ENCODE data around the gene CTSL. TPM values are rescaled to one million over a fixed set of nuclear protein-coding genes. Genes with fewer than 3 reads are reported as not detected.

The CTSL gene
- total and polyA plus RNA-seq, 3 donors from 2014 or later, result 100 to 185 (median 105) TPM

DNA sequence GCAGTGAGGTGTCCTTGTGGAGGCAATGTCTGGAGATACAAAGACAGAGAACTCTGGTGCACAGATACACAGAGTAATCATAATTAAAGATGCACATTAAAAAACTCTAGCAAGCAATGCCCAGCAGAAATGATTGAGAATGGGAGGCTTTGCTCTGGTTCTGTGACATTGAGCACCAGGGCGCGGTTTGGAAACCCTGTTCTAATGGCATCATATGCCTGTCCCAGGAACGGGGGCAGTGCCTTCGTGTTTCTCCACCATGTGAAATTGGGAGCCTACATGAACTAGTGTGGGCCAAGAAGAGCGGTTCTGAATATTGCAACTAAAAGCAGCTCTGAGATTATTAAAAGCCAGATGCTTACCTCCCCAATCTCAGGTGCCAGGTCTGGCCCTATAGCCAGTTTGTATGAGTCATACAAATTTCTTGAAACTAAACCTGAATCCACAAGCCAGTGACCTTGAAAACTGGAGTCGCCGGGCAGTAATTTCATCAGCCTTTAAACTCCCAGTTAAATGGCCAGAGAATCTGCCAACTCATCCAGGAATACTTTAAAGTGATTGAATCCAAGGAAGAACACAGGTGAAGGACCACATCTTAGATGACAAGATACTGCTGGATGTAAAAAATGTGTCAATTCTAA lies 22.2 kb upstream of the CTSL start:
- no peak for TF ChIP-seq POLR2A (IDR thresholded peaks at IDR 0.05)
- TF ChIP-seq, protein P1, sequence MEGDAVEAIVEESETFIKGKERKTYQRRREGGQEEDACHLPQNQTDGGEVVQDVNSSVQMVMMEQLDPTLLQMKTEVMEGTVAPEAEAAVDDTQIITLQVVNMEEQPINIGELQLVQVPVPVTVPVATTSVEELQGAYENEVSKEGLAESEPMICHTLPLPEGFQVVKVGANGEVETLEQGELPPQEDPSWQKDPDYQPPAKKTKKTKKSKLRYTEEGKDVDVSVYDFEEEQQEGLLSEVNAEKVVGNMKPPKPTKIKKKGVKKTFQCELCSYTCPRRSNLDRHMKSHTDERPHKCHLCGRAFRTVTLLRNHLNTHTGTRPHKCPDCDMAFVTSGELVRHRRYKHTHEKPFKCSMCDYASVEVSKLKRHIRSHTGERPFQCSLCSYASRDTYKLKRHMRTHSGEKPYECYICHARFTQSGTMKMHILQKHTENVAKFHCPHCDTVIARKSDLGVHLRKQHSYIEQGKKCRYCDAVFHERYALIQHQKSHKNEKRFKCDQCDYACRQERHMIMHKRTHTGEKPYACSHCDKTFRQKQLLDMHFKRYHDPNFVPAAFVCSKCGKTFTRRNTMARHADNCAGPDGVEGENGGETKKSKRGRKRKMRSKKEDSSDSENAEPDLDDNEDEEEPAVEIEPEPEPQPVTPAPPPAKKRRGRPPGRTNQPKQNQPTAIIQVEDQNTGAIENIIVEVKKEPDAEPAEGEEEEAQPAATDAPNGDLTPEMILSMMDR (IDR thresholded peaks at IDR 0.05), result no peak
- Histone ChIP-seq H3K36me3 (ENCODE audit: low read depth, missing control alignments) (no peaks in the 10 kb centered on the region), H3K4me3 (no peak overlapping the region), H3K9me3 (no peaks in the 10 kb centered on the region), H3K27ac (no peak overlapping the region), H3K4me1 (no peaks in the 10 kb centered on the region), H3K27me3 (no peaks in the 10 kb centered on the region)
- 72 to 81% methylated on average over 7 of the region's 7 CpGs for WGBS, 2 donors
- intact Hi-C loops (cut with DNase I; ENCODE audit: low total_unique reads), result no loop called here
- no peak for DNase-seq

DNA sequence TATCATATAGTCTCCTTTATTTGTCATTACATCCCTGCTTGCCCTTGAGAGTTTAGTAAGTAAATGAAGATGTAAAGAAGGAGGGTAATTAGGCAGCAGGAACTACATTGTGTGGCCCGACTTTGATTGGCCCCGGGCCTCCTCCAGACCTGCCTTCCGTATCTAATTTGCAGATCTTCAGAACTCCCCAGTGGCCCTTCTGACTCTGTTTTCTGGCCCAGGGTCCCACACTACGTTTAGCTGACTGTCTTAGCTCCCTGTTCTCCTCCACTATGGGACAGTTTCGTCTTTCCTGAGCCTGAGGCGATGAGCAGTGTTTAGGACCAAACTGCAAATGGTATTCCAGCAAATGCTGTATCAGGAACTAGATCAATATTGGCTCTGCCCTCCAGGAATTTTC lies 21.6 kb upstream of the CTSL start:
- intact Hi-C loops (cut with DNase I; ENCODE audit: low total_unique reads), result no loop called here
- 81 to 88% methylated on average over 6 of the region's 6 CpGs for WGBS, 2 donors
- Histone ChIP-seq H3K9me3 (no peaks in the 10 kb centered on the region), H3K27ac (no peak overlapping the region), H3K4me3 (no peak overlapping the region), H3K36me3 (ENCODE audit: low read depth, missing control alignments) (no peaks in the 10 kb centered on the region), H3K27me3 (no peaks in the 10 kb centered on the region), H3K4me1 (no peaks in the 10 kb centered on the region)
- no peak for TF ChIP-seq POLR2A (IDR thresholded peaks at IDR 0.05)
- TF ChIP-seq, protein P1 (IDR thresholded peaks at IDR 0.05), result no peak
- DNase-seq, result no peak

DNA sequence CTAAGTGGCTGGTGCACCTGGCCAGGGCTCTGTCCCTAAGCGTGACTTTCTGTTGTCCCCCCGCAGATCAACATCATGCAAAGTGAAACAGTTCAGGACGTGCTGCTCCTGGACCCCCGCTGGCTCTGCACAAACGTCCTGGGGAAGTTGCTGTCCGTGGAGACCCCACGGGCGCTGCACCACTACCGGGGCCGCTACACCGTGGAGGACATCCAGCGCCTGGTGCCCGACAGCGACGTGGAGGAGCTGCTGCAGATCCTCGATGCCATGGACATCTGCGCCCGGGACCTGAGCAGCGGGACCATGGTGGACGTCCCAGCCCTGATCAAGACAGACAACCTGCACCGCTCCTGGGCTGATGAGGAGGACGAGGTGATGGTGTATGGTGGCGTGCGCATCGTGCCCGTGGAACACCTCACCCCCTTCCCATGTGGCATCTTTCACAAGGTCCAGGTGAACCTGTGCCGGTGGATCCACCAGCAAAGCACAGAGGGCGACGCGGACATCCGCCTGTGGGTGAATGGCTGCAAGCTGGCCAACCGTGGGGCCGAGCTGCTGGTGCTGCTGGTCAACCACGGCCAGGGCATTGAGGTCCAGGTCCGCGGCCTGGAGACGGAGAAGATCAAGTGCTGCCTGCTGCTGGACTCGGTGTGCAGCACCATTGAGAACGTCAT lies 19.7 kb upstream of the CTSL start:
- no peaks in the 10 kb centered on the region for H3K4me1 ChIP-seq
- no peak for DNase-seq
- H3K27ac ChIP-seq, result no peak overlapping the region
- no peaks in the 10 kb centered on the region for H3K36me3 ChIP-seq (ENCODE audit: low read depth, missing control alignments)
- no peaks in the 10 kb centered on the region for H3K27me3 ChIP-seq
- no peak overlapping the region for H3K4me3 ChIP-seq
- TF ChIP-seq POLR2A (IDR thresholded peaks at IDR 0.05), result no peak
- TF ChIP-seq, protein P1 (IDR thresholded peaks at IDR 0.05), result no peak
- intact Hi-C loops (cut with DNase I; ENCODE audit: low total_unique reads), result no loop called here
- no peaks in the 10 kb centered on the region for H3K9me3 ChIP-seq
- WGBS, 2 donors, result 96 to 97% methylated on average over 10 to 39 of the region's 39 CpGs

DNA sequence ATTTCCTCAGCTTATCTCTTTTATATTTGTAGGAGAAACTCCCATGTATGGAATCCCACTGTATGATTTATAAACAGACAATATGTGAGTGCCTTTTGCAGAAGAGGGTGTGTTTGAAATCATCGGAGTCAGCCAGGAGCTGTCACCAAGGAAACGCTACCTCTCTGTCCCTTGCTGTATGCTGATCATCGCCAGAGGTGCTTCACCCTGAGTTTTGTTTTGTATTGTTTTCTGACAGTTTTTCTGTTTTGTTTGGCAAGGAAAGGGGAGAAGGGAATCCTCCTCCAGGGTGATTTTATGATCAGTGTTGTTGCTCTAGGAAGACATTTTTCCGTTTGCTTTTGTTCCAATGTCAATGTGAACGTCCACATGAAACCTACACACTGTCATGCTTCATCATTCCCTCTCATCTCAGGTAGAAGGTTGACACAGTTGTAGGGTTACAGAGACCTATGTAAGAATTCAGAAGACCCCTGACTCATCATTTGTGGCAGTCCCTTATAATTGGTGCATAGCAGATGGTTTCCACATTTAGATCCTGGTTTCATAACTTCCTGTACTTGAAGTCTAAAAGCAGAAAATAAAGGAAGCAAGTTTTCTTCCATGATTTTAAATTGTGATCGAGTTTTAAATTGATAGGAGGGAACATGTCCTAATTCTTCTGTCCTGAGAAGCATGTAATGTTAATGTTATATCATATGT lies 18.0 kb upstream of the CTSL start:
- no peaks in the 10 kb centered on the region for H3K9me3 ChIP-seq
- H3K4me3 ChIP-seq, result no peak overlapping the region
- H3K27ac ChIP-seq, result no peak overlapping the region
- no peaks in the 10 kb centered on the region for H3K36me3 ChIP-seq (ENCODE audit: low read depth, missing control alignments)
- TF ChIP-seq, protein P1 (IDR thresholded peaks at IDR 0.05), result no peak
- TF ChIP-seq POLR2A (IDR thresholded peaks at IDR 0.05), result no peak
- no peak for DNase-seq
- 64 to 74% methylated on average over 6 of the region's 6 CpGs for WGBS, 2 donors
- intact Hi-C loops (cut with DNase I; ENCODE audit: low total_unique reads), result no loop called here
- H3K4me1 ChIP-seq, result peaks cover 6% of the 10 kb centered on the region
- no peaks in the 10 kb centered on the region for H3K27me3 ChIP-seq
